ENCODE results near the gene STAG3. TPM values are rescaled to one million over a fixed set of nuclear protein-coding genes. Genes with fewer than 3 reads are reported as not detected.
A peak's percentile ranks its signal among the peaks of the same experiment; 100 is the strongest.
"Not testable (repeated sequence)": the region's sequence is repeated elsewhere in the genome, so short reads cannot be mapped to it uniquely, and the experiment has no call there.

Gene STAG3
- total RNA-seq, 1 donor from 2014 or later: 0.72 TPM

DNA sequence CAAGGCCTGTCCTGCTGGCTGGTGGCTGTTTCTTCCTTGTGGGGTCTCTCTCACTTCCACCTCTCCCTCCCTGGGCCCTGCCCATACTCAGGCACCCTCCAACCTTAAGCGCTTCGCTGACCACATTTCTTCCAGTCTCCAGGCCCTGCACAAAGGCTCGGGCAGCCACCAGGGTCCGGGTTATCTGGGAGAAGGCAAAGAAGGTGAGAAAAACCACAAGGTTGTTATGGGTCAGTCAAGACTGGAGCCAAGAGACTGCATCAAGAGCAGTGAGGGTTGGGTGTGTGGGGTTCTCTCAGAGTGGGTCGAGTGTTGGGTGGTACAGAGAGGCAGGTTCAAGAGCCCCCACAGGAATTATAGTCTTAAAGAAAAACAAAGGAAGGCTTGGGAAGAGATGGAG is 3.1 kb upstream of the STAG3 start:
- DNase-seq: no peak

DNA sequence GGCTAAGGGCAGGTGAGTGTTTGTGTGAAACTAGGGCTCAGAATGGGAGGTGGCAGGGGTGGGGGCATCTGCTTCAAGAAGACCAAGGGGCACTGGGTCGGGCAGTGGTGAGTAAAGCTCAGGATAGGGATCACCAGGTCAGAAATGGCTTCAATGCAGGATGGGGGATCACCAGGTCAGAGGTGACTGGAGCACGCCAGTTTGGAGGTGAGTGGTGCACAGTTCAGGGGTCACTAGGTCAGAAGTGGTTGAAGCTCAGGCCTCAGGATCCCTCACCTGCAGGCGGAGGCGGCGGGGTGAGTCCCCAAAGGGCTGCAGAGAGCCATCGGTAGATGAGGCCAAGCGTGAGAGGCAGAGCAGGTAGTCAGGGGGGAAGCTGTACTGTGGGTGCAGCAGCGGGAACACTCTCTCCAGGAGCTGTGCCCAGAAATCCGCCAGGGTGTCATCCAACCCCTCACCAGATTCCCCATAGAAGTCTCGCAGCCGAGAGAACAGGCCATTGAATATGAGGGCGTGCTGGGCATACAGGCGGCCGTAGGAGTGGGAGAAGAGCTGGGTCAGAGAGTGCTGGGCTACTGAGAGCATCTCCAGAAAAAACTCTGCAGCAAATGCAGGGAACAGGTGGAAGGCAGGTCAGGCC is 2.3 kb upstream of the STAG3 start:
- no peak for DNase-seq

DNA sequence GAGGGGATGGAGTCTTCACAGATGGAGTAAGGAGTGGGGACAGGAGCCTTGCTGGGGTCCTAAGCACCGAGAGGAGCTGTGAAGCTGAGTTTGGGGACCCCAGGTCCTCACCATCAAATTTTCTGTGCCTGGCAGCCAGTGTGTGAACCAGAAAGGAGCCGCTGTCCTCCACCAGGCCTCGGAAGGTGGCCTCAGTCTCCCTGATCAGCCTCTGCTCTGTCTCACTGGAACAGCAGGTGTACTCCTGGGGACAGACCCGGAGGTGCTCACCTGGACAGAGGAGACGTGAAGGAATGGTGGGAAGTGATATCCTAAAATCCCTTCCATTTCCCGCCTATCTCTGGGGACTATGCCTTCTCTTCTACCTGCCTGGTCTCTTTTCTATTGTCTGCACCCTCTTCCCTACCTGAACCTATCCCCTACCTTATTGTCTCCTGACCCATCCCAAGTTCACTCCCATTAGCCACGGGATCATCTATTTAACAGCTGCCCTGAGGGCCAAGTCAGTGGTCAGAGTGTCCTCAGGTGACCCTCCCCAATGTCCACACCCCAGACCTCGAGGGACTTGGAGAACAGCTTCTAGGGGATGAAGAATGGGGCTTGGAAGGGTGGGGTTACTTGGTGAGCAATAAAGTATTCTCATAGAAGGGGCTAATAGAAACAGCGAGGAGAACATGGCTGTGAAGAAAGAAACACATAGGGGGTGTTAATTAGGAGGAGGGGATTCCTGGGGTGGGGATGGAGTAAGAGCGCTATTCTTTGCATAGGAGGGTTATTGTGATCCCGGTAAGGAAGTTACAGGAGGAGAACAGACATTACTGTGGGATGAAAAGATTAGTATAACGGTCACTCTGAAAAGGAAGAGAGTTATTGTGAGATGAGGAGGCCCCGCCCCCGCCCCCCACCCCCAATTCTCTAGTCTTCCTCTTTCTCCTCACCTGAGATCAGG is 1.3 kb upstream of the STAG3 start:
- DNase-seq: no peak

DNA sequence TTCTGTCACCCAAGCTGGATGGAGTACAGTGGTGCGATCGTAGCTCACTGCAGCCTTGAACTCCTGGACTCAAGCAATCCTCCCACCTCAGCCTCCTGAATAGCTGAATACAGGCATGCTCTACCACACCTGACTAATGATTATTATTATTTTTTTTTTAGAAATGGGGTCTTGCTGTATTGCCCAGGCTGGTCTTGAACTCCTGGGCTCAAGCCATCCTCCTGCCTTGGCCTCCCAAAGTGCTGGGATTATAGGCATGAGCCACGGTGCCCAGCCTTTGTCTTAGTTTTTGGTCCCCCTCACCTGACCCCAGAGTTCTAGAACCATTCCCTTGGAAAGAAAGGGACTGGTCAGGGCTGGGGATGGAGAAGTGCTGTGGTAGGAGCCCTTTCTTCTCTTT is 2.4 kb downstream of the STAG3 start:
- DNase-seq: not testable (repeated sequence)

DNA sequence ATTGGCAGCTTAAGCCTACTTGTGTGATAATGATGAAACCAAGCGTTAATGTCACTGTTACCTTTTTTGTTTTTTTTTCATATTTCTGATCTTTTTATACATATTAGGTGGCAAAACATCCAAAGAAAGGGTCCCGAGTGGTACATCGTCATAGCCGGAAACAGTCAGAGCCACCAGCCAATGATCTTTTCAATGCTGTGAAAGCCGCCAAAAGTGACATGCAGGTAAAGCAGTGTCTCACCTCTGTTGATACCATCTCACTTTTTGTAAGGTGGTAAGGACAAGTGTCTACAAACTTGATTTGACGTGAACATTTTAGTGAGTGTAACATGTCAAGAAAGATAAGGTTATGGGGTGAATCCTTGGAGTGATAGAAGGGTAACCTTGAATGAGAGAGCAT is 4.9 kb downstream of the STAG3 start:
- not testable (repeated sequence) for DNase-seq

DNA sequence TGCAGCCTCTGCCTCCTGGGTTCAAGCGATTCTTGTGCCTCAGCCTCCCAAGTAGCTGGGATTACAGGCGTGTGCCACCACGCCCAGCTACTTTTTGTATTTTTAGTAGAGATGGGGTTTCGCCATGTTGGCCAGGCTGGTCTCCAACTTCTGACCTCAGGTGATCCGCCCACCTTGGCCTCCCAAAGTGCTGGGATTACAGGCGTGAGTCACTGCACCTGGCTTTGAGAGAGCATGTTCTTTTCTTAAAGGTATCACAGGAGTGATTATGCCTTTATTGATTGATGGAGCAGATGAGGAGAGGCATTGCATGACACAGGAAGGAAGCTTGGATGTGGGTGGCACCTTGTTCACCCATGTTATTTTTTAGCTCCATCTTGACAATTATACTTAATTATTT is 5.4 kb downstream of the STAG3 start:
- DNase-seq: not testable (repeated sequence)

DNA sequence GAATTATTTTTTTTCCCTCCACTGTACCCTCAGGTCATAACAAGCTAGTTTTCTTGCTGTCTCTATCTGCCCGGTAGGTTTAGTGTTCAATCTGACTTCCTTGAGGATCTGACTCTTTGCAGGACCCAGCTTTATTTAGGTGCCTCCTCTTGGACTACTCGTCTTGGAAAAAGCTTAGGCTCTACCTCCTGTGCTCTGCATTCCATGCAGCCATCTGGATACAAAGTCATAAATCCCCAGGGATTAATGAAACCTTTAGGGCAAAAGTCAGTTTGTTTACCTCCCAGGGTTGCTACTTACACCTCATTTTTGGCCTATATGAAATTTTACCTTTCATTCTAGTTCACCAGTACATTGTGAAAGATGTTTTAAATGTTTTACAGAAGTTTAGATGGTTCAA is 8.0 kb downstream of the STAG3 start:
- DNase-seq: no peak

DNA sequence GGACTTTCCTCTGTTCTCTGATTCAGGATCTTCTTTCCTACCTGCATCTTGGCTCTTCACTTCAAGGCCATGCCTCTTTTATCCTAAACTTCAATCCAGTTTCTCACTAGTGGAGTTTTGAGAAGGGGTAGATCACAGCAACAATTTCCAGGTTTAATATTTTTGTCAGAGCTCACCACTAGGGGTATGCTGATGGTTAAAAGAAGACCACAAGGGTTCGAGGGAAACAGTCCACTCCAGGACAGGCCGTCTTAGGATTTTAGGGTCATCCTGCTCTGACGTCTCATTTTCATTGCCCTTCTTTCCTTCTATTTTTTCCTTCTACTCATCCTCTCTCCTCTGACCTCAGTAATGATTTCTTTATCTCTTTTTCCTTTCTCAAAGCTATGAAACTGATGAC is 11.3 kb downstream of the STAG3 start:
- DNase-seq: no peak

DNA sequence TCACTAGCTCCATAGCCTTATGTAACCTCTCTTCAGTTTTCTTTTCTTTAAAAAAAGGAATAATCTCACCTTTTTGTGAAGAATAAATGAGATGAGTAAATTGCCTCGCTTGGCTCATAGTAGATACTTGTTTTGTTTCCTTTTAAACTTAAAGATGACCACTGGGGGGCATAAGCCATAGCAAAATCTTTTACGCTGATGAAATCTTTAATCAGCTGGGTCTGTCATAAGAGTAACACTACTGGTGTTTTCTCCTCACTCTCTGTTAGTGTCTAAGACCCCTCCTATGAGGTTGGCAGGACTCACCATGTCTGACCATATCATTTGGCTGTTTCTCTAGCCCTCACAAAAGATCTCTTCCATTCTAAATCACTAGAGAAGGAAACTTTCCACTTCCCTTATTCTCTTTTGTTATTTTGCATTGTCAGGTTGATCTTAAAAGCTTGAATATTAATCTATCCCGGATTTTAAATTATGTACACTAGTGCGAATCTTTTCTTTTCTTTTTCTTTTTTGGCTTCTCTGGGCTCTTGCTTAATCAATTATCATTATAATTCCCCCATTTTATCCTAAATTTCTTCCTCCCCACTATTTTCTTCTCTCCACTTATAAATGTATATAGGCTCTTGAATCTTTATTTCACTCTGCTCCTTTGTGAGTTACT is 12.5 kb downstream of the STAG3 start:
- peak; percentile 50 for DNase-seq

DNA sequence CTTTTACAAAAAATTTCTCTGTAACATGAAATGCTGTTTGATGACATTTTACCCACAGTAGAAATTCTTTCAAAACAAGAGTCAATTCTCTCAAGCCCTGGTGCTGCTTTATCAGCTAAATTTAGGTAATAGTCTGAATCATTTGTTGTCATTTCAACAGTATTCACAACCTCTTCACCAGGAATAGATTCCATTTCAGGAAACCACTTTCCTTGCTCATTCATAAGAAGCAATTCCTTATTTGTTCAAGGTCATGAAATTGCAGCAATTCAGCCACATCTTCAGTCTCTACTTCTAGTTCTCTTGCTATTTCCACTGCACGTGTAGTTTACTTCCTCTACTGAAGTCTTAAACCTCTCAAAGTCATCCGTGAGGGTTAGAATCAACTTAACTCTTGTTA is 14.1 kb downstream of the STAG3 start:
- no peak for DNase-seq

DNA sequence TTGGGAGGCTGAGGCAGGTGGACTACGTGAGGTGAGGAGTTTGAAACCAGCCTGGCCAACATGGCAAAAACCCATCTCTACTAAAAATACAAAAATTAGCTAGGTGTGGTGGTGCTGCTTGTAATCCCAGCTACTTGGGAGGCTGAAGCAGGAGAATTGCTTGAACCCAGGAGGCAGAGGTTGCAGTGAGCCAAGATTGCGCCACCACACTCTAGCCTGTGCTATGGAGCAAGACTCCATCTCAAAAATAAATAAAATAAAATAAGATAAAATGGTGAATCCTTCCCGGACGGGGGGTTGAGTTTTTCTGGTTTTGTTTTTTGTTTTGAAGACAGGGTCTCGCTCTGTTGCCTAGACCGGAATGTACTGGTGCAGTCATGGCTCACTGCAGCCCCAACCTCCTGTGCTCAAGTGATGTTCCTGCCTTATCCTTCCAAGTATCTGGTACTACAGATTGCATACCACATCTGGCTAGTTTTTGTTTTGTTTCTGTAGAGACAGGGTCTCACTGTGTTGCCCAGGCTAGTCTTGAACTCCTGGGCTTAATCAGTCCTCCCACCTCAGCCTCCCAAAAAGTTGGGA is 14.7 kb downstream of the STAG3 start:
- DNase-seq: not testable (repeated sequence)

DNA sequence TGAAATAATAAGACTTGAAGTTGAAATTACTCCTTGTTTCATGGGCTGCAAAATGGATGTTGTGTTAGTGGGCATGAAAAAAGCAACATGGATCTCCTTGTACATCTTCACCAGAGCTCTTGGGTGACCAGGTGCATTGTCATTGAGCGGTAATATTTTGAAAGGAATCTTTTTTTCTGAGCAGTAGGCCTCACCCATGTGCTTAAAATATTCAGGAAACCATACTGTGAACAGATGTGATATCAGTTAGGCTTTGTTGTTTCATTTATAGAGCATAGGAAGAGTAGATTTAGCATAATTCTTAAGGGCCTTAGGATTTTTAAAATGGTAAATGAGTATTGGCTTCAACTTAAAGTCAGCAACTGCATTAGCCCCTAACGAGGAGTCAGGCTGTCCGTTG is 15.3 kb downstream of the STAG3 start:
- DNase-seq: no peak

DNA sequence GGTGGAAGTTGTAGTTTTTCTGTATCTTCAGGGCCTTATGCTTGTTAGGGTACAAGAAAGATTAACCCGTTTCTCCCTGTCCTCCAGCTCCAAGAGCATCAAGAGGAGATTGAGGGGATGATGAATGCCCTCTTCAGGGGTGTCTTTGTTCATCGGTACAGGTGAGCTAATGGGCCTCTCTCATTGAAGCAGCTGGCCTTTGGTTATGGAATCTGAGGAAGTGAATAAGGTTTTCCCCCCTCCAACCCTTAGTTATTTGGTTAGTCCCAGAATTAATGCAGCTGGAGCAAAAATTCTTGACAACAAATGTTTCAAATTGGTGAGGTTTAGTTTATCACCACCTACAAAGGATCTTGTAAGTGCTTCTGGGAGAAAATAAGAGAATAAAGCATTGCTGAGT is 17.5 kb downstream of the STAG3 start:
- no peak for DNase-seq

DNA sequence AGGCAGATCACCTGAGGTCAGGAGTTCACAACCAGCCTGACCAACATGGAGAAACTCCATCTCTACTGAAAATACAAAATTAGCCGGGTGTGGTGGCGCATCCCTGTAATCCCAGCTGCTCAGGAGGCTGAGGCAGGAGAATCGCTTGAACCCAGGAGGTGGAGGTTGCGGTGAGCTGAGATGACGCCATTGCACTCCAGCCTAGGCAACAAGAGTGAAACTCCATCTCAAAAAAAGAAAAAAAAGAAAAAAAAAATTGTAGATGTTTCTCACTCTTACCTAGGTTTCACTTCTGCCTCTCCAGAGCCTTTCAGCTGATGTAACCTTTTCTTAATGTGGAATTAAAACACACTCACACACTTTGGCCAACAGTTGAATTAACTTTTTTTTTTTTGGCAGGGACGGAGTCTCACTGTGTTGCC is 18.2 kb downstream of the STAG3 start:
- DNase-seq: not testable (repeated sequence)

DNA sequence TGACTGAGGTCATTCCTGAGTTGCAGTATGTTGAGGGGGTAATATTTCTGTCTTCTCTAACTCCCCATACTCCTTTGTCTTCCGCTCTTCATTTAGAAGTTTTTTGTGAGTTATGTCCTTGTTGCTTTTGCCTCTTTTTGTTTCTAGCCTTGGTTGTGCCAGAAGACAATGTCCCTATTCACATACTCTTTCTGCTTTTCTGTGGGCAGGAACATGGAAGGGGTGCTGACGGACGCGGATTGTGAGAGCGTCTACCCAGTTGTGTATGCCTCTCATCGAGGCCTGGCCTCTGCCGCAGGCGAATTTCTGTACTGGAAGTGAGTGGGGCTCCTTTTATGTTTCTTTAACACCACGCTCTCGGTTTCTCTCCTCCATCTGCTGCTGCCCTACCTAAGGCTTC is 20.5 kb downstream of the STAG3 start:
- DNase-seq: no peak

DNA sequence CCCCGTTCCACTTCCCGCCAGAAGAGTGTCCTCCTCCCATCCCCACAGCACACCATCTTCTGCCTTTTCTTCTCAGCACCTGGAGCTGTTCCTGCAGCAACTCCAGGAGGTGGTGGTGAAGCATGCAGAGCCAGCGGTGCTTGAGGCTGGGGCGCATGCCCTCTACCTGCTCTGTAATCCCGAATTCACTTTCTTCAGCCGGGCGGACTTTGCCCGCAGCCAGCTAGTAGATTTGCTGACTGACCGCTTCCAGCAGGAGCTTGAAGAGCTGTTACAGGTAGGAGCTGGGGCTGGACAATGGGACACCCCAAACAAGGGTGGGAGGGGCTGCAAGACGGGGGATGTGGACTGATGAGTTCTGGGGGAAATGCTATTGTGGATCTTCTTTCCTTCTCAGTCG is 23.0 kb downstream of the STAG3 start:
- no peak for DNase-seq

DNA sequence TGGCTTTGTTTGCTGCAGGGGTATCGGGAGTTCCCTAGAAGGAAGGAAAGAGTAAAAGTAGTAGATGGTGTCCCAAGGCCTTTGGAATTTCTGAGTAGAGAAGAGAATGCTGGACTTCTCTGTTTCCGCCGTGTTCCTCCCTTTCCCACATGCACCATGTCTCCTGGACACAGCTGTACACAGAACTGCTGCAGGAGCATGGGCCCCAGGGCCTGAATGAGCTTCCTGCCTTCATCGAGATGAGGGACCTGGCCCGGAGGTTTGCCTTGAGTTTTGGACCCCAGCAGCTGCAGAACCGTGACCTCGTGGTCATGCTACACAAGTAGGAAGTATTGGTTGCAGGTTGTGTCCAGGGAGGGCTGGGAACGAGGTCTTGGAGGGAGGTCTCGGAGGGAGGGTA is 26.7 kb downstream of the STAG3 start:
- DNase-seq: no peak

DNA sequence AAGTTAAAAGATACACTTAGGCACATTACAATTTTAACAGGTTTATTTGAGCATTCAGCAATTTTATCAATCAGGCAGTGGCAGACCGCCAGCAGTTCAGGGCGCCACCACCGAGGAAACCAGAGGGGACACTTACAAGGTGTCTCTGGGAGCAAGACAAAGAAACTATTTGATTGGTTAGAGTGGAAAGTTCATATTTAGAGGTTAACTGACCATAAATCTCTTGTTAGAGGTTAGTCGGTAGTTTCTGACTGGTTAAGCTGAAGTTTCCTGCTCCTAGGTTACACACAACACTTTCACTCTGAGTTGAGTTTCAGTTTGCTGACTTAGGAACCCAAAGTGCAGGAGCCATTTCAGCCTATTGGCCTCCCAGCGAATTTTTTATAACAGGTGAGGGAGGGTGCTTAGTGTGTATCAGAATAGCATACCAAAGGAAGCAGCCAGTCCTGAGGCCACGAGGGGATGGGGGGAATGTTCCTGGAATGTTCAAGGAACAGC is 31.2 kb downstream of the STAG3 start:
- no peak for DNase-seq

DNA sequence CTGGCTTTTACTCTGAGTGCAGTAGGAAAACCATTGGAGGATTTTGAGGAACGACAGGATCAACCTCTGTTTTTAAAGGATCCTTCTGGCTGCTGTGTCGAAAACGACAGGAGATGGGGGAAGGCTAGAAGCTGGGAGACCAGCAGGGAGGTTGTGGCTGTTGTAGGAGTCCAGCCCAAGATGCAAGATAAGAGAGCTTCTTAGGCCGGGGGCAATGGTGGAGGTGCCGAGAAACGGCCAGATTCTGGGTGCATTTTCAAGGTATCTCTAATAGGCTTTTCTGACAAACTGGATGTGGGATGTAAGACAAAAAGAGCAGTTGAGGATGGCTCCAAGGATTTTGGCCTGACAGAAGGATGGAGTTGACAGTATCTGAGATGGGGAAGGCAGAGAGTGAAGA is 31.8 kb downstream of the STAG3 start:
- DNase-seq: no peak

DNA sequence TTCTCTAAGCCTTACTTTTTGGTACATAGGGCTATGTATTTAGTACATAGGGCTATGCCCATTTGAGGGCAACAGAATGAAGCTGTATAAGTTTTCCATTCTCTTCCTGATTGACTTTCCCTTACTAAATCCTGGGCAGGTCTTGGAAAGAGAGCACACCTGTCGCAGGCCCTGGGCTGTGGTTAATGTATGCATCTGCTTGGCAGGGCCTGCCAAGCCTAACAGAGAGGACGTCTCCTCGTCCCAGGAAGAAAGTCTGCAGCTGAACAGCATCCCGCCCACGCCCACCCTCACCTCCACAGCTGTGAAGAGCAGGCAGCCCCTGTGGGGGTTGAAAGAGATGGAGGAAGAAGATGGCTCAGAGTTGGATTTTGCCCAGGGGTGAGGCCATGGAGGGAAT is 33.1 kb downstream of the STAG3 start:
- DNase-seq: no peak

DNA sequence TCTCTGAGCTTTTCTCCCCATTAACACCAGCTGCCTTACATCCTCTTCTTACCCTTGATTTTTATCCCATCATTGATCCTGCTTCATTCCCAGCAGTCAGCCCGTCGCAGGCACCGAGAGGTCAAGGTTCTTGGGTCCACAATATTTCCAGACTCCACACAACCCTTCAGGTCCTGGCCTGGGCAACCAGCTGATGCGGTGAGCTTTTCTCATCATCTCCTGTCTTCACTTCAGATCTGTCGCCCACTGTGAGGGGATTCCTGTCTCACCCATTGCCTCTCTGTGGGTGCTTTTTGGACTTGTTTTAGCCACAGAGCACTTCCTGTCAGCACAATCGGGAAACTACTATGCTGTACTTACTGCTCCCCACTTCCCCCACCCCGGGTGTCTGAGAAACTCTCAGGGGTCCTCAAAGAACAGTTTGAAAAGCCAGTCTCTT is 33.6 kb downstream of the STAG3 start:
- DNase-seq: no peak

DNA sequence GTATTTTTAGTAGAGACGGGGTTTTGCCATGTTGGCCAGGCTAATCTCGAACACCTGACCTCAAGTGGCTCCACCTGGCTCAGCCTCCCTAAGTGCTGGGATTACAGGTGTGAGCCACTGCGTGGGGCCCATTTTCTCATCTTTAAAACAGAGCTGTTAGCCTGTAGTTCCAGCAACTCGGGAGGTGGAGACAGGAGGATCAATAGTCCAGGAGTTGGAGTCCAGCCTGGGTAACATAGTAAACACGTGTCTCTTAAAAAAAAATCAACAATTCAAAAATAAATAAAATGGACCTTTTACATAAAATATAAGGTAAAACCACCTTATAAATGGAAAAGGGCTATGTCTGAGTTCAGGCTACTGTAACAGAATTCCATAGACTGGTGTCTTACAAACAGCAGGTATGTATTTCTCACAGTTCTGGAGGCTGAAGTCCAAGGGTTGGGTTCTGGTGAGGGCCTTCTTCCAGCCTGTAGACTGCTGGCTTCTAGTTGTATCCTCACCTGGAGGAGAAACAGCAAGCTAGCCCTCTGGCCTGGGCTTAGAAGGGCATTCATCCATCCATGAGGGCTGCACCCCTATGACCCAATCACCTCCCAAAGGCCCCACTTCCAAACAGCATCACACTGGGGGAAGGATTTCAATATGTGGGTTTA is 35.0 kb downstream of the STAG3 start:
- no peak for DNase-seq
